Upper lobe of right lung (tissue), 1 donor: ENCODE data around the gene APLF. TPM values are rescaled to one million over a fixed set of nuclear protein-coding genes. Genes with fewer than 3 reads are reported as not detected.
A peak's percentile ranks its signal among the peaks of the same experiment; 100 is the strongest.
"Not testable (repeated sequence)": the region's sequence is repeated elsewhere in the genome, so short reads cannot be mapped to it uniquely, and the experiment has no call there.

Source experiments
- ATAC-seq: fragments of 200-7000 bp; cut with Tn5 transposase; one replicate; pipeline ENCODE4 v1.9.1; 2020; ENCODE audit warnings: mild to moderate bottlenecking, moderate library complexity
- DNase-seq: peaks from one replicate; pipeline ENCODE4 v3.0.0-alpha.2; 2020
- H3K27ac ChIP-seq: fragments of 200-600 bp; one replicate; pipeline ENCODE4 v1.8.0; 2022
- H3K27me3 ChIP-seq: fragments of 200-600 bp; one replicate; pipeline ENCODE4 v1.8.0; 2022; ENCODE audit warnings: mild to moderate bottlenecking
- H3K36me3 ChIP-seq: fragments of 200-600 bp; one replicate; pipeline ENCODE4 v1.8.0; 2022
- H3K4me1 ChIP-seq: fragments of 200-600 bp; one replicate; pipeline ENCODE4 v1.8.0; 2022
- H3K4me3 ChIP-seq: fragments of 200-600 bp; one replicate; pipeline ENCODE4 v1.8.0; 2022; ENCODE audit warnings: mild to moderate bottlenecking
- H3K9me3 ChIP-seq: fragments of 200-600 bp; one replicate; pipeline ENCODE4 v1.8.0; 2022
- intact Hi-C: fragments of 100-400 bp; cut with DNase I; formaldehyde crosslinking; loops from one replicate; pipeline ENCODE4 v1.11.0; 2022
- total RNA-seq: library from RNA; stranded (reverse); fragmentation: NEBNext Ultra II Directional; extraction: Animal tissue kit (Norgen Biotek cat#: 25700); gene quantifications from one replicate; pipeline ENCODE4 v1.2.1, GENCODE V29; 2021
- TF ChIP-seq, protein P1 (sequence below): fragments of 200-600 bp; IDR thresholded peaks from one replicate; pipeline ENCODE4 v1.8.0; 2022; ENCODE audit warnings: antibody characterized with exemption
- donor health status: DM: no; HTN: yes; CAD: no; lungs with severe emphysema.

The APLF gene
- total RNA-seq, 1 donor from 2014 or later = 6.8 TPM

DNA sequence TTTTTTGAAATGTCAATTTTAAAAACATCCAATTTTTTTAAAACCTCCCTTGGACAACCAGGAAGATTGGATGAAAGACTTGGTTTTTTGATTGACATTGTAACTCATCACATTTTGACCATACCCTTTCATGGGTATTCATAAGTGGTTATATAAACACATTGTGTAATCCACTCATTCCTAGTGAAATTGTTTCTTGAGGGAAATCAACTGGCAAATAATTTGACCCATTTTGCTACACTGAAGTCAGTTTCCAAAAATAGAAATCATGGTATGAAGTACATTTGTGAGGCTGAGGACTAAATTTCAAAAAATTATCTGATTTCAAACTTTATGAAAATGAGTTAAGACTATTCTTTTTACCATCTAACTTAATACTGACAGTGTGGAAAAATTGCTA is 31.8 kb upstream of the APLF start:
- Histone ChIP-seq H3K27me3 (no peaks in the 10 kb centered on the region), H3K4me3 (no peak overlapping the region), H3K4me1 (peaks cover 7% of the 10 kb centered on the region), H3K36me3 (no peaks in the 10 kb centered on the region), H3K27ac (peak overlapping the region; percentile 65), H3K9me3 (no peaks in the 10 kb centered on the region)
- intact Hi-C loops = no loop called here
- TF ChIP-seq, protein P1, sequence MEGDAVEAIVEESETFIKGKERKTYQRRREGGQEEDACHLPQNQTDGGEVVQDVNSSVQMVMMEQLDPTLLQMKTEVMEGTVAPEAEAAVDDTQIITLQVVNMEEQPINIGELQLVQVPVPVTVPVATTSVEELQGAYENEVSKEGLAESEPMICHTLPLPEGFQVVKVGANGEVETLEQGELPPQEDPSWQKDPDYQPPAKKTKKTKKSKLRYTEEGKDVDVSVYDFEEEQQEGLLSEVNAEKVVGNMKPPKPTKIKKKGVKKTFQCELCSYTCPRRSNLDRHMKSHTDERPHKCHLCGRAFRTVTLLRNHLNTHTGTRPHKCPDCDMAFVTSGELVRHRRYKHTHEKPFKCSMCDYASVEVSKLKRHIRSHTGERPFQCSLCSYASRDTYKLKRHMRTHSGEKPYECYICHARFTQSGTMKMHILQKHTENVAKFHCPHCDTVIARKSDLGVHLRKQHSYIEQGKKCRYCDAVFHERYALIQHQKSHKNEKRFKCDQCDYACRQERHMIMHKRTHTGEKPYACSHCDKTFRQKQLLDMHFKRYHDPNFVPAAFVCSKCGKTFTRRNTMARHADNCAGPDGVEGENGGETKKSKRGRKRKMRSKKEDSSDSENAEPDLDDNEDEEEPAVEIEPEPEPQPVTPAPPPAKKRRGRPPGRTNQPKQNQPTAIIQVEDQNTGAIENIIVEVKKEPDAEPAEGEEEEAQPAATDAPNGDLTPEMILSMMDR = no peak
- ATAC-seq (no peak), DNase-seq (no peak)

DNA sequence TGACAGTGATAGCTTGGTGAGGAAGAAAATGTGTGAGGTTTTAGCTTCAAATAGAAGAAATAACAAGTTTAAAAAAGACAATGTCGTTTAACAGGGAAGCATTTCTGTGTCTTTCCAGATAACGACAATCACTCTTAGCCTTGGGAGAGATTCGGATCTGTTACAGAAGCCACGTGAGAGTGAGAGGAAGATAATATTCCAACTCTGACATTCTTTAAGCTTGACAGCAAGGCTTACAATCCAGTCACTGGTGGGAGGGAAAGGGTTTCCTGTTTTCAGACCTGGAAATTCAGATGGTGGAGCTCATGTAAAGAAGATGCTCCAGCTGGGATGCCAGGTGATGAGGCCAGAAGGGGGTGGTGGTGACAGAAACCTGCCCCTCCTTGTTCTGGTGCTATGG is 31.1 kb upstream of the APLF start:
- intact Hi-C loops = no loop called here
- H3K27ac ChIP-seq = peak overlapping the region; percentile 65

DNA sequence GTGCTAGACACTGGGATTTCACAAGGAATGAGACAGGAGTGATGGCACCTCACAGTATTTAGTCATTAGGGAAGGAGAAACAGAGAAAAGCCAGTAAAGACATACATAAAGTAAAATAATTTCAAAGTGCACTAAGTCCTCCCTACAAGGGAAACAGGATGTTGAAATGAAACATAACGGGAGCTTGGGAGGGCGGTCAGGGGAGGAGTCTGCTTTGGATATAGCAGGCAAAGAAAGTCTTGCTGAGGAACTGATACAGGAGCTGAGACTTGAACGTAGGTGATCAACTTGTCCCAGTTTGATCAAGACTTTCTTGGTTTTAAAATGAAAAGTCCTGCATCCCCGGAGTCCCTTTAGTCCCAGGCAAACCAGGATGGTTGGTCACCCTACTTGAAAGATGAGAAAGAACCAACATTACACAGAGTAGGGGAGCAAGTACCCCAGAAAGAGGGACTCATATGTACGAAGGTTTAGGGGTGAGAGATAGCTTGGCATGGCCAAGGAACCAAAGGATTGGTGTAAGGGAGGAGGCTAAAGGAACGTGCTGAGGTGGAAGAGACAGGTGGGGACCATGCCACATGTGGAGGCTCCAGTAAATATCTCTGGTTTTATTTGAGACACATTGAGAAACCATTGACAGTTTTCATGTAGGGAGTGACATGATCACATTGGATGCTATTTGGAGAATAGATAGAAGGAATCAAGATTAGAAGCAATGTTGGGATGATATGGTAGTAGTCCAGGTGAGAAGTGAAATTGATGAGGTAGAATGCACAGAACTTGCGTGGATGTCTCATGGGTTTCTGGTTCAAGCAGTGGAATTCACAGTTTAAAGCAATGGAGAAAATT is 28.7 kb upstream of the APLF start:
- no peaks in the 10 kb centered on the region for H3K27me3 ChIP-seq
- H3K4me1 ChIP-seq = peaks cover 14% of the 10 kb centered on the region
- H3K36me3 ChIP-seq = no peaks in the 10 kb centered on the region
- ATAC-seq (peak; percentile 24), DNase-seq (no peak)
- intact Hi-C loops = no loop called here
- H3K27ac ChIP-seq = peak overlapping the region; percentile 5
- TF ChIP-seq, protein P1 = no peak
- H3K4me3 ChIP-seq = no peak overlapping the region
- H3K9me3 ChIP-seq = no peaks in the 10 kb centered on the region

More for the DNA sequence above, 31.1 kb upstream of the APLF start:
- ATAC-seq = no peak
- no peak overlapping the region for H3K4me3 ChIP-seq
- no peaks in the 10 kb centered on the region for H3K36me3 ChIP-seq
- H3K4me1 ChIP-seq = peaks cover 10% of the 10 kb centered on the region
- TF ChIP-seq, protein P1 = no peak
- H3K27me3 ChIP-seq = no peaks in the 10 kb centered on the region
- no peak for DNase-seq
- H3K9me3 ChIP-seq = no peaks in the 10 kb centered on the region

DNA sequence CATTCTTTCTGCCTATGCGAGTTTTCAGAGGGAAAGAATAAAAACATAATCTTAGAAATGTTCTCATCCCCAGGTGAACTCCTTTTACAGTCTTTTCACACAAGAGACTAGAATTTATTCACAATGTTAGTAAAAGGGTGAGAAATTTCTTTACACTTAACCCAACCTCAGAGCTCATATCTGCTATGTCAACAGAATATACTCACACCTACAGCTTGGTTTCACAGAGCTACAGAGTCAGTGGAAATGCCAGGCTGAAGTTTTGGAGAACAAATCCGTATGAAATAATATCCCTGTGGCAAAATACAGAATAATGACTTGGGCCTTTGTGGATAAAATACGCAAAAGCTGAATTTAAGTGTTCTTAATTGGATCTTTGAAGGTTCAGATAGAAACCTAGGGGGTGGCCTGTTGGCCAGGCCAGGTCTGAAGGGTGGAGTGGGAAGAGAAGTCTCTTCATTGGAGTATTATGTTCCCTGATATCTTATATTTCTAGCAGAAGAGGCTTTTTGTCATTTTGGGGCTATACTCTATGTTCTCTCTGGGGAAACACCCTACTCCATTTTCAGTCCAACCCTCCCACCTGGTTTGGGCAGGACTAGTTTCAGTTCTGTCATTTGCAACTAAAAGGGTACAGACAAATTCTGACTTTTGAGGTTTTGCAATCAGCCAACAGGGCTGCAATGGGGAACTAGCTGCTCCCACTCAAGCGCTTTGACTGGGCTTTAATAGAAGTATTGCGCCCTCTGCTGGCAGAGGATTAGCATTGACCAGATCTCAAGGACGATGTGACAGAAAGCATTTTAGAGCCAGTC is 26.0 kb upstream of the APLF start:
- peak; percentile 98 for ATAC-seq
- intact Hi-C loops = loop anchor here (5.0 kb wide), 1 partner anchor 79 kb away; no protein-coding TSS in a partner anchor
- no peak overlapping the region for H3K27ac ChIP-seq

DNA sequence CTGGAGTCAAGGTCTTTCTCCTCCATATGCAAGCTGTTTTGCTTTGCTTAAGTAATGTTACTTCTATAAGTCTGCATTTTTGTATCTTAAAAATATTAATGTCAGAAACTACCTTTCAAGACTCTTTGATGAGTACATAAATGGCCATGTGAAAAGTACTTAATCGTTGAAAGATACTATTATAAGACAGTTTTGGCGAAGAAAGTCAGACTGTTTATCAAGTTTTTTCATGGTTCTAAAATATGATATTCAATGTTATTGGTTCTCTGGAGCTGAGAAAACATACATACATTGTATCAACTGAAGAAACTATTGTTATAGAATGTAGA is 25.4 kb upstream of the APLF start:
- H3K4me3 ChIP-seq = no peak overlapping the region
- no peaks in the 10 kb centered on the region for H3K36me3 ChIP-seq
- H3K4me1 ChIP-seq = peaks cover 10% of the 10 kb centered on the region
- ATAC-seq (no peak), DNase-seq (no peak)
- intact Hi-C loops = loop anchor here (5.0 kb wide), 1 partner anchor 80 kb away; no protein-coding TSS in a partner anchor
- TF ChIP-seq, protein P1 = no peak
- H3K9me3 ChIP-seq = no peaks in the 10 kb centered on the region
- no peaks in the 10 kb centered on the region for H3K27me3 ChIP-seq
- no peak overlapping the region for H3K27ac ChIP-seq

More for the DNA sequence above, 26.0 kb upstream of the APLF start:
- DNase-seq = peak; percentile 72
- Histone ChIP-seq H3K9me3 (no peaks in the 10 kb centered on the region), H3K27me3 (no peaks in the 10 kb centered on the region), H3K36me3 (no peaks in the 10 kb centered on the region), H3K4me3 (no peak overlapping the region), H3K4me1 (peaks cover 10% of the 10 kb centered on the region)
- TF ChIP-seq, protein P1 = peak; percentile 98

DNA sequence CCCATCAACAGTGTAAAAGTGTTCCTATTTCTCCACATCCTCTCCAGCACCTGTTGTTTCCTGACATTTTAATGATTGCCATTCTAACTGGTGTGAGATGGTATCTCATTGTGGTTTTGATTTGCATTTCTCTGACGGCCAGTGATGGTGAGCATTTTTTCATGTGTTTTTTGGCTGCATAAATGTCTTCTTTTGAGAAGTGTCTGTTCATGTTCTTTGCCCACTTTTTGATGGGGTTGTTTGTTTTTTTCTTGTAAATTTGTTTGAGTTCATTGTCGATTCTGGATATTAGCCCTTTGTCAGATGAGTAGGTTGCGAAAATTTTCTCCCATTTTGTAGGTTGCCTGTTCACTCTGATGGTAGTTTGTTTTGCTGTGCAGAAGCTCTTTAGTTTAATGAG is 21.0 kb upstream of the APLF start:
- H3K9me3 ChIP-seq, H3K27me3 ChIP-seq, ATAC-seq, H3K27ac ChIP-seq, H3K36me3 ChIP-seq, intact Hi-C loops, DNase-seq, H3K4me1 ChIP-seq, H3K4me3 ChIP-seq: not testable (repeated sequence)
